ENCODE results near the gene OR5M8.

Gene OR5M8

GRCh38 chr11:56457076-56457475 lies 34.1 kb downstream of the OR5M8 start:
- Histone ChIP-seq H3K4me1 (ENCODE audit: control insufficient read depth in 1 of 2, insufficient read depth in 1 of 2, low read depth in 1 of 2, low read length in 1 of 2) (no peaks in the 10 kb centered on the region), H3K36me3 (no peaks in the 10 kb centered on the region), H3K27ac (no peak overlapping the region), H3K4me3 (ENCODE audit: low read depth in 1 of 2, low read length in 1 of 2) (no peak overlapping the region), H3K9me3 (no peaks in the 10 kb centered on the region), H3K27me3 (no peaks in the 10 kb centered on the region)
- no peak for TF ChIP-seq CTCF (IDR thresholded peaks at IDR 0.05)

GRCh38 chr11:56453521-56453920 lies 37.6 kb downstream of the OR5M8 start:
- no peak overlapping the region for H3K27ac ChIP-seq
- no peaks in the 10 kb centered on the region for H3K9me3 ChIP-seq
- H3K4me3 ChIP-seq (ENCODE audit: low read depth in 1 of 2, low read length in 1 of 2), result no peak overlapping the region
- H3K4me1 ChIP-seq (ENCODE audit: control insufficient read depth in 1 of 2, insufficient read depth in 1 of 2, low read depth in 1 of 2, low read length in 1 of 2), result no peaks in the 10 kb centered on the region
- no peaks in the 10 kb centered on the region for H3K36me3 ChIP-seq
- TF ChIP-seq CTCF (IDR thresholded peaks at IDR 0.05), result no peak
- H3K27me3 ChIP-seq, result no peaks in the 10 kb centered on the region

Data from neutrophil (primary cell).